HCT116 (cell line): ENCODE results near the gene HNRNPL. TPM values are rescaled to one million over a fixed set of nuclear protein-coding genes. Genes with fewer than 3 reads are reported as not detected.

Source experiments
- ATAC-seq: fragments of 200-7000 bp; cut with Tn5 transposase; 2 replicates; pipeline ENCODE4 v1.9.1; 2020; ENCODE audit warnings: mild to moderate bottlenecking, moderate library complexity
- BruUV-seq: library from RNA; stranded (reverse); fragments of 400-500 nt; replicated peaks from 2 replicates; lab custom pipeline; 2021; lab: Mats Ljungman, UMichigan
- CTCF ChIA-PET: fragments of 300-600 bp; sonication (Branson Sonifier 250); formaldehyde crosslinking; loops from one replicate; lab custom pipeline; 2021; ENCODE audit warnings: antibody characterized with exemption; lab: Charles Lee
- POLR2A ChIA-PET: fragments of 300-600, 350-600 bp; sonication (Branson Sonifier 250); formaldehyde crosslinking; loops from one replicate; lab custom pipeline; 2021; ENCODE audit warnings: antibody characterized with exemption; lab: Charles Lee
- RAD21 ChIA-PET, 2 experiments: fragments of 300-600 bp; sonication (Branson Sonifier 250); formaldehyde crosslinking; loops; one replicate each; lab custom pipeline; 2023; ENCODE audit warnings: low total read pairs in 2 of 2; ENCODE audit not compliant: uncharacterized antibody in 2 of 2, unreplicated experiment in 2 of 2, low non-redundant PET in 1 of 2; lab: Charles Lee
- DNase-seq: peaks from one replicate; pipeline ENCODE4 v3.0.0-alpha.2; 2010; ENCODE audit warnings: low read depth, low spot score
- H2AFZ ChIP-seq: fragments of 200-600 bp; shearing (Covaris generic), sonication (generic); 2 replicates; pipeline ENCODE4 v1.6.1; 2017; ENCODE audit warnings: low read depth, mixed run types, mixed read lengths, antibody characterized with exemption, low read length; ENCODE audit not compliant: poor library complexity, severe bottlenecking
- H3K27ac ChIP-seq: 2 replicates; pipeline ENCODE4 v1.5.1; 2012; ENCODE audit warnings: low read depth, low read length
- H3K27me3 ChIP-seq: fragments of 200-600 bp; sonication (generic); 2 replicates; pipeline ENCODE4 v1.6.1; 2016; ENCODE audit warnings: mixed run types, low read length, mixed read lengths; ENCODE audit not compliant: insufficient read depth
- H3K36me3 ChIP-seq, 2 experiments: fragments of 200-500 bp in 1 of 2; fragments of 200-600 bp in 1 of 2; sonication (Bioruptor generic) in 1 of 2; sonication (generic) in 1 of 2; 2 replicates each; pipeline versions ENCODE4 v1.5.1 to v1.6.1; 2014 to 2016; ENCODE audit warnings: low read length in 2 of 2, inconsistent platforms in 1 of 2, mixed read lengths in 1 of 2, mixed run types in 1 of 2; ENCODE audit not compliant: insufficient read depth in 2 of 2, control insufficient read depth in 1 of 2
- H3K4me1 ChIP-seq, 2 experiments: fragments of 200-600 bp in 1 of 2; sonication (generic) in 1 of 2; 2 replicates each; pipeline versions ENCODE4 v1.5.1 to v1.6.1; 2012 to 2017; ENCODE audit warnings: low read length in 2 of 2, inconsistent platforms in 1 of 2, mild to moderate bottlenecking in 1 of 2, mixed read lengths in 1 of 2, mixed run types in 1 of 2, moderate library complexity in 1 of 2; ENCODE audit not compliant: insufficient read depth in 2 of 2, control insufficient read depth in 1 of 2
- H3K4me2 ChIP-seq: fragments of 200-600 bp; sonication (generic); 2 replicates; pipeline ENCODE4 v1.6.1; 2017; ENCODE audit warnings: mixed run types, low read length, mixed read lengths
- H3K4me3 ChIP-seq, 2 experiments: fragments of 200-600 bp in 1 of 2; sonication (generic) in 1 of 2; replicated peaks in 1 of 2; 2 replicates each; pipeline ENCODE4 v1.5.1; 2011 to 2016; ENCODE audit warnings: low read length in 2 of 2, control low read depth in 1 of 2, low read depth in 1 of 2, mild to moderate bottlenecking in 1 of 2, mixed read lengths in 1 of 2, mixed run types in 1 of 2
- H3K79me2 ChIP-seq: fragments of 200-600 bp; sonication (generic); 2 replicates; pipeline ENCODE4 v1.6.1; 2017; ENCODE audit warnings: mild to moderate bottlenecking, mixed run types, low read length, moderate library complexity, mixed read lengths; ENCODE audit not compliant: insufficient read depth
- H3K9ac ChIP-seq: fragments of 200-600 bp; sonication (generic); 2 replicates; pipeline ENCODE4 v1.6.1; 2016; ENCODE audit warnings: low read length, mixed read lengths
- H3K9me2 ChIP-seq: fragments of 200-600 bp; sonication (generic), shearing (Covaris generic); 2 replicates; pipeline ENCODE4 v1.6.1; 2017; ENCODE audit warnings: mixed run types, mild to moderate bottlenecking, moderate library complexity; ENCODE audit not compliant: insufficient read depth
- H3K9me3 ChIP-seq, 2 experiments: fragments of 200-500 bp in 1 of 2; fragments of 200-600 bp in 1 of 2; sonication (Bioruptor generic) in 1 of 2; sonication (generic) in 1 of 2; 2 replicates each; pipeline ENCODE4 v1.6.1; 2014 to 2017; ENCODE audit warnings: low read length in 2 of 2, mixed read lengths in 2 of 2, inconsistent platforms in 1 of 2, low read depth in 1 of 2, mild to moderate bottlenecking in 1 of 2, mixed run types in 1 of 2, moderate library complexity in 1 of 2; ENCODE audit not compliant: control insufficient read depth in 1 of 2, insufficient read depth in 1 of 2
- H4K20me1 ChIP-seq: fragments of 200-600 bp; sonication (generic), shearing (Covaris generic); 2 replicates; pipeline ENCODE4 v1.6.1; 2017; ENCODE audit warnings: mixed run types, mild to moderate bottlenecking, moderate library complexity; ENCODE audit not compliant: insufficient read depth
- CTCF ChIP-seq, 3 experiments: fragments of 200-600 bp in 1 of 3; sonication (generic) in 1 of 3; IDR thresholded peaks in 2 of 3; conservative IDR thresholded peaks in 1 of 3; 2 replicates each; pipeline ENCODE4 v1.5.1; 2012 to 2017; ENCODE audit warnings: low read depth in 2 of 3, low read length in 2 of 3, antibody characterized with exemption in 1 of 3, borderline replicate concordance in 1 of 3, control low read depth in 1 of 3, mild to moderate bottlenecking in 1 of 3, mixed read lengths in 1 of 3, mixed run types in 1 of 3, moderate library complexity in 1 of 3; ENCODE audit not compliant: insufficient read depth in 1 of 3
- EZH2 ChIP-seq: fragments of 200-600 bp; sonication (generic); IDR thresholded peaks from 2 replicates; pipeline ENCODE4 v1.6.1; 2017; ENCODE audit warnings: antibody characterized with exemption, mixed run types
- POLR2AphosphoS5 ChIP-seq: IDR thresholded peaks from 2 replicates; pipeline ENCODE4 v1.6.1; 2011; ENCODE audit warnings: mild to moderate bottlenecking, low read depth, low read length, moderate library complexity
- SP1 ChIP-seq: IDR thresholded peaks from 2 replicates; pipeline ENCODE4 v1.6.1; 2012; ENCODE audit warnings: low read depth
- YY1 ChIP-seq: IDR thresholded peaks from 2 replicates; pipeline ENCODE4 v1.6.1; 2011; ENCODE audit warnings: low read length, low read depth, moderate library complexity, mild to moderate bottlenecking; ENCODE audit not compliant: insufficient replicate concordance; ENCODE audit errors: extremely low read depth
- ZBTB33 ChIP-seq: IDR thresholded peaks from 2 replicates; pipeline ENCODE4 v1.6.1; 2011; ENCODE audit warnings: mild to moderate bottlenecking, low read length, moderate library complexity; ENCODE audit not compliant: insufficient replicate concordance; ENCODE audit errors: extremely low read depth
- intact Hi-C: fragments of 100-400 bp; cut with micrococcal nuclease; formaldehyde crosslinking; loops from 2 replicates; pipeline ENCODE4 v1.10.0; 2022
- total RNA-seq: library from RNA; stranded (reverse); gene quantifications from one replicate; pipeline ENCODE4 v1.2.1, GENCODE V29; 2021; ENCODE audit not compliant: unreplicated experiment

Gene HNRNPL
- total RNA-seq, 1 experiment from 2014 or later: 551 TPM

GRCh38 chr19:38852231-38853044 is 2.7 kb upstream of the HNRNPL start:
- no peak for ATAC-seq
- Histone ChIP-seq H3K9me3 (no peaks in the 10 kb centered on the region), H3K4me3 (peak overlapping the region; percentile 56 to 84), H3K4me2 (peak overlapping the region; percentile 99), H3K4me1 (peaks cover 14 to 39% of the 10 kb centered on the region in 2 experiments), H3K9me2 (no peaks in the 10 kb centered on the region), H3K79me2 (peaks cover 18% of the 10 kb centered on the region), H4K20me1 (0 out of 2 replicates have a peak, but pooled peaks cover under 1% of the 10 kb centered on the region), H3K27ac (peak overlapping the region; percentile 89), H3K27me3 (no peaks in the 10 kb centered on the region), H2AFZ (no peak overlapping the region), H3K9ac (peak overlapping the region; percentile 96), H3K36me3 (peaks cover 4 to 12% of the 10 kb centered on the region in 2 experiments)
- POLR2A ChIA-PET: interaction anchor here (1.0 to 2.4 kb wide), 3 partner anchors 8 to 35 kb away, joined by 3 to 12 read pairs (median 6); no protein-coding TSS in a partner anchor
- no TSS peak for BruUV-seq
- no peak for DNase-seq
- TF ChIP-seq ZBTB33 (no peak), SP1 (peak; percentile 24), CTCF (IDR thresholded peaks at IDR 0.05 in 2 of 3, conservative IDR thresholded peaks at IDR 0.05 in 1 of 3; ENCODE audit: borderline replicate concordance in 1 of 3, insufficient read depth in 1 of 3, low read depth in 2 of 3, low read length in 2 of 3) (no peak), POLR2AphosphoS5 (no peak; the same call in 1 of the 2 replicates), YY1 (peak; percentile 11), EZH2 (no peak)
- CTCF ChIA-PET: interaction anchor here (1.1 to 1.5 kb wide), 3 partner anchors 22 to 77 kb away, joined by 5 to 6 read pairs (median 5); partner anchors contain the start of genes MRPS12 and SARS2
- RAD21 ChIA-PET: no interaction called here
- intact Hi-C loops: loop anchor here (5.0 kb wide), 1 partner anchor 170 kb away; no protein-coding TSS in a partner anchor
